Endothelial cell of umbilical vein (primary cell): ENCODE results near the gene TMPRSS3. TPM values are rescaled to one million over a fixed set of nuclear protein-coding genes. Genes with fewer than 3 reads are reported as not detected.

Source experiments
- BruUV-seq: library from RNA; stranded (reverse); fragments of 400-500 nt; replicated peaks from 2 replicates; lab custom pipeline; 2021; lab: Mats Ljungman, UMichigan
- CTCF ChIA-PET: fragments of 300-600, 350-600 bp; sonication (Branson Sonifier 250); formaldehyde crosslinking; loops from one replicate; lab custom pipeline; 2021; ENCODE audit warnings: antibody characterized with exemption, inconsistent platforms; lab: Charles Lee
- POLR2A ChIA-PET: fragments of 300-600, 350-600 bp; sonication (Branson Sonifier 250); formaldehyde crosslinking; loops from one replicate; lab custom pipeline; 2021; ENCODE audit warnings: antibody characterized with exemption, inconsistent platforms; lab: Charles Lee
- DNase-seq: peaks from one replicate; pipeline ENCODE4 v3.0.0-alpha.2; 2011; ENCODE audit warnings: low read depth, low spot score
- FAIRE-seq: peaks from 2 replicates; lab custom pipeline; 2011; peaks lifted over from hg19 to GRCh38; lab: Jason Lieb, UNC
- H2AFZ ChIP-seq: 2 replicates; pipeline ENCODE4 v1.6.0; 2012; ENCODE audit warnings: low read depth, low read length, control low read depth, inconsistent platforms
- H3K27ac ChIP-seq: 2 replicates; pipeline ENCODE4 v1.5.1; 2011; ENCODE audit warnings: low read depth, mild to moderate bottlenecking, control low read depth, low read length, moderate library complexity; ENCODE audit not compliant: insufficient read depth
- H3K27me3 ChIP-seq, 2 experiments: 2 replicates each; pipeline versions ENCODE4 v1.6.0 to v1.6.1; 2011; ENCODE audit warnings: low read length in 2 of 2, mixed read lengths in 1 of 2; ENCODE audit not compliant: control insufficient read depth in 2 of 2, insufficient read depth in 2 of 2
- H3K36me3 ChIP-seq, 2 experiments: 2 replicates in 1 of 2; 3 replicates in 1 of 2; pipeline ENCODE4 v1.5.1; 2011; ENCODE audit warnings: low read length in 2 of 2, mild to moderate bottlenecking in 1 of 2, moderate library complexity in 1 of 2; ENCODE audit not compliant: control insufficient read depth in 2 of 2, insufficient read depth in 2 of 2; ENCODE audit errors: extremely low read depth in 1 of 2
- H3K4me1 ChIP-seq: 3 replicates; pipeline ENCODE4 v1.5.1; 2011; ENCODE audit warnings: mild to moderate bottlenecking, low read length; ENCODE audit not compliant: control insufficient read depth, insufficient read depth; ENCODE audit errors: extremely low read depth
- H3K4me2 ChIP-seq: 2 replicates; pipeline ENCODE4 v1.6.1; 2011; ENCODE audit warnings: low read length, control low read depth, mixed read lengths; ENCODE audit not compliant: insufficient read depth
- H3K4me3 ChIP-seq, 3 experiments: fragments of 200-600 bp in 1 of 3; sonication (generic), shearing (Covaris generic) in 1 of 3; replicated peaks in 1 of 3; 2 replicates each; pipeline ENCODE4 v1.5.1; 2011 to 2016; ENCODE audit warnings: control low read depth in 3 of 3, low read length in 3 of 3, mild to moderate bottlenecking in 2 of 3, inconsistent platforms in 1 of 3, low read depth in 1 of 3, moderate library complexity in 1 of 3; ENCODE audit not compliant: insufficient read depth in 1 of 3
- H3K79me2 ChIP-seq: 2 replicates; pipeline ENCODE4 v1.6.0; 2012; ENCODE audit warnings: low read length, inconsistent platforms; ENCODE audit not compliant: control insufficient read depth, insufficient read depth
- H3K9ac ChIP-seq: replicated peaks from 2 replicates; pipeline ENCODE3; 2011; ENCODE audit warnings: low read length, control low read depth; ENCODE audit not compliant: insufficient read depth; ENCODE audit errors: extremely low read depth
- H3K9me1 ChIP-seq: replicated peaks from 3 replicates; pipeline ENCODE4 v1.6.0; 2011; ENCODE audit warnings: mild to moderate bottlenecking, low read length; ENCODE audit not compliant: control insufficient read depth, insufficient read depth; ENCODE audit errors: extremely low read depth
- H3K9me3 ChIP-seq: replicated peaks from 2 replicates; pipeline ENCODE4 v1.5.1; 2012; ENCODE audit warnings: low read length, inconsistent platforms; ENCODE audit not compliant: control insufficient read depth, insufficient read depth
- H4K20me1 ChIP-seq: replicated peaks from 2 replicates; pipeline ENCODE3; 2011; ENCODE audit warnings: mild to moderate bottlenecking, low read length; ENCODE audit not compliant: control insufficient read depth, insufficient read depth; ENCODE audit errors: extremely low read depth
- CTCF ChIP-seq, 2 donors: IDR thresholded peaks; 1 replicate in 1 of 2; 2 replicates in 1 of 2; pipeline ENCODE4 v1.5.1; 2011; ENCODE audit warnings: low read length in 2 of 2, mild to moderate bottlenecking in 2 of 2, moderate library complexity in 2 of 2, control low read depth in 1 of 2, inconsistent platforms in 1 of 2, low read depth in 1 of 2; ENCODE audit not compliant: insufficient read depth in 1 of 2; ENCODE audit errors: extremely low read depth in 1 of 2
- EZH2 ChIP-seq: IDR thresholded peaks from 2 replicates; pipeline ENCODE4 v1.6.1; 2012; ENCODE audit warnings: borderline replicate concordance, low read depth, mild to moderate bottlenecking, moderate library complexity, low read length, inconsistent platforms; ENCODE audit not compliant: severe bottlenecking
- FOS ChIP-seq: IDR thresholded peaks from 2 replicates; pipeline ENCODE4 v1.6.1; 2011; ENCODE audit warnings: mild to moderate bottlenecking, low read length, moderate library complexity, borderline replicate concordance; ENCODE audit not compliant: insufficient read depth
- GATA2 ChIP-seq: IDR thresholded peaks from 2 replicates; pipeline ENCODE4 v1.7.0; 2011; ENCODE audit warnings: low read depth, mild to moderate bottlenecking, moderate library complexity, mixed read lengths, low read length; ENCODE audit not compliant: insufficient read length, insufficient read depth
- JUN ChIP-seq: IDR thresholded peaks from 2 replicates; pipeline ENCODE4 v1.6.1; 2011; ENCODE audit warnings: borderline replicate concordance, low read depth; ENCODE audit not compliant: insufficient read length, insufficient read depth
- MAX ChIP-seq: IDR thresholded peaks from 2 replicates; pipeline ENCODE4 v1.6.1; 2011; ENCODE audit not compliant: insufficient read depth, insufficient read length
- MYC ChIP-seq: IDR thresholded peaks from one replicate; pipeline ENCODE4 v1.6.1; 2011; ENCODE audit warnings: mild to moderate bottlenecking, low read depth, low read length
- POLR2A ChIP-seq: IDR thresholded peaks from 2 replicates; pipeline ENCODE4 v1.6.1; 2012; ENCODE audit warnings: low read depth, mild to moderate bottlenecking, control low read depth, low read length
- POLR2AphosphoS5 ChIP-seq: IDR thresholded peaks from 2 replicates; pipeline ENCODE4 v1.6.1; 2012; ENCODE audit warnings: low read depth, mild to moderate bottlenecking, control low read depth, low read length, moderate library complexity; ENCODE audit not compliant: insufficient read depth
- dilution Hi-C: fragments of 300-500 bp; cut with MboI; formaldehyde crosslinking; loops from one replicate; pipeline ENCODE4 v1.15.0; 2019; ENCODE audit warnings: low sequenced_read_pairs; ENCODE audit not compliant: extremely low pct_ligation_motif_present
- intact Hi-C: fragments of 100-400 bp; cut with micrococcal nuclease; formaldehyde crosslinking; loops from one replicate; pipeline ENCODE4 v1.10.0; 2022
- polyA plus RNA-seq, 4 experiments: library from polyadenylated mRNA; depleted of rRNA in 3 of 4; stranded (reverse) in 3 of 4; unstranded in 1 of 4; fragments of >200 nt; gene quantifications; 2 replicates each; pipeline versions ENCODE4 v1.2.1 to v1.2.3, GENCODE V29; 2011 to 2012; ENCODE audit warnings: missing spikeins in 1 of 4
- total RNA-seq: library from RNA; stranded (reverse); gene quantifications from 2 replicates; pipeline ENCODE4 v1.2.3, GENCODE V29; 2021

The TMPRSS3 gene
- total and polyA plus RNA-seq, 2 donors (not counting 3 experiments of a cell fraction or from before 2014, with no cell fraction given) = not detected

GRCh38 chr21:42403611-42404231 lies 7.9 kb upstream of the TMPRSS3 start, which contains the start of gene UBASH3A:
Gene UBASH3A (plus strand): TSS chr21:42403902. CDS start chr21:42403946, 44 bp downstream.
- Histone ChIP-seq H2AFZ (no peak within 1 kb of the TSS), H3K27ac (no peak within 1 kb of the TSS), H3K9ac (no peak within 1 kb of the TSS), H3K4me3 (no peak within 1 kb of the TSS), H3K27me3 (peaks cover 0 to 6% of the 10 kb centered on the region in 2 experiments), H3K36me3 (no peaks in the 10 kb centered on the region), H3K4me1 (no peaks in the 10 kb centered on the region), H3K9me1 (no peaks in the 10 kb centered on the region), H4K20me1 (no peaks in the 10 kb centered on the region), H3K79me2 (no peaks in the 10 kb centered on the region), H3K4me2 (no peak within 1 kb of the TSS), H3K9me3 (no peaks in the 10 kb centered on the region)
- no peak for FAIRE-seq
- dilution Hi-C loops = no loop called here
- POLR2A ChIA-PET = no interaction called here
- intact Hi-C loops = no loop called here
- no peak for TF ChIP-seq MAX
- TF ChIP-seq EZH2 = no peak
- TF ChIP-seq MYC = no peak
- no peak for TF ChIP-seq CTCF (IDR thresholded peaks at IDR 0.05; ENCODE audit: extremely low read depth in 1 of 2, insufficient read depth in 1 of 2, low read depth in 1 of 2, low read length in 2 of 2)
- TF ChIP-seq FOS = no peak
- TF ChIP-seq POLR2A = no peak
- no peak for TF ChIP-seq POLR2AphosphoS5
- no peak for TF ChIP-seq GATA2
- TF ChIP-seq JUN = no peak
- no TSS peak for BruUV-seq
- CTCF ChIA-PET = interaction anchor here (2.9 kb wide), 1 partner anchor 22 kb away, joined by 6 read pairs; no protein-coding TSS in a partner anchor
- DNase-seq = no peak
